Activated CD4-positive, alpha-beta memory T cell treated with anti-CD3 and anti-CD28 coated beads for 36 hours (primary cell): Measurements from ENCODE around the gene CLTB. TPM values are rescaled to one million over a fixed set of nuclear protein-coding genes. Genes with fewer than 3 reads are reported as not detected.

Experiments
- CTCF ChIA-PET: fragments of 350-600 bp; sonication (Branson Sonifier 250); formaldehyde crosslinking; loops from one replicate; lab custom pipeline; 2021; ENCODE audit warnings: antibody characterized with exemption, inconsistent platforms; lab: Charles Lee
- POLR2A ChIA-PET: fragments of 350-600 bp; sonication (Branson Sonifier 250); formaldehyde crosslinking; loops from one replicate; lab custom pipeline; 2021; ENCODE audit warnings: antibody characterized with exemption; lab: Charles Lee
- DNase-seq: peaks from one replicate; pipeline ENCODE4 v3.0.0-alpha.2; 2020
- H3K27ac Mint-ChIP-seq: one replicate; pipeline ENCODE4 v1.8.0; 2021; ENCODE audit warnings: mixed read lengths
- H3K27me3 Mint-ChIP-seq: one replicate; pipeline ENCODE4 v1.8.0; 2021; ENCODE audit warnings: mixed read lengths
- H3K36me3 Mint-ChIP-seq: one replicate; pipeline ENCODE4 v1.8.0; 2021; ENCODE audit warnings: mixed read lengths
- H3K4me1 Mint-ChIP-seq: one replicate; pipeline ENCODE4 v1.8.0; 2021; ENCODE audit warnings: low read depth, mixed read lengths
- H3K4me3 Mint-ChIP-seq: one replicate; pipeline ENCODE4 v1.8.0; 2021; ENCODE audit warnings: mild to moderate bottlenecking, mixed read lengths
- H3K9me3 Mint-ChIP-seq: one replicate; pipeline ENCODE4 v1.8.0; 2021; ENCODE audit warnings: mixed read lengths
- intact Hi-C: fragments of 100-400 bp; cut with micrococcal nuclease; formaldehyde crosslinking; loops from one replicate; pipeline ENCODE4 v1.15.1; 2023
- total RNA-seq, 2 experiments: library from RNA; stranded (reverse); gene quantifications; one replicate each; pipeline ENCODE4 v1.2.3, GENCODE V29; 2021

CLTB gene
- total RNA-seq, 2 experiments from 2014 or later, result 51.5 to 57.0 TPM

- Mint-ChIP-seq H3K36me3 (peaks cover 2% of the 10 kb centered on the region), H3K9me3 (peaks cover 8% of the 10 kb centered on the region), H3K27me3 (peaks cover 5% of the 10 kb centered on the region), H3K27ac (no peak overlapping the region), H3K4me1 (no peaks in the 10 kb centered on the region), H3K4me3 (no peak overlapping the region)
- CTCF ChIA-PET, result interaction anchor here (1.3 kb wide), 1 partner anchor 9 kb away, joined by 3 read pairs; no protein-coding TSS in a partner anchor
- POLR2A ChIA-PET, result no interaction called here
- intact Hi-C loops, result no loop called here
- no peak for DNase-seq
Measured at GRCh38 chr5:176425791-176426190, 9.5 kb upstream of the CLTB start.

GRCh38 chr5:176425138-176425537 lies 8.8 kb upstream of the CLTB start:
- no peak for DNase-seq
- no peak overlapping the region for H3K4me3 Mint-ChIP-seq
- peaks cover 8% of the 10 kb centered on the region for H3K9me3 Mint-ChIP-seq
- intact Hi-C loops, result no loop called here
- peaks cover 5% of the 10 kb centered on the region for H3K27me3 Mint-ChIP-seq
- POLR2A ChIA-PET, result no interaction called here
- H3K36me3 Mint-ChIP-seq, result peaks cover 2% of the 10 kb centered on the region
- CTCF ChIA-PET, result no interaction called here
- H3K4me1 Mint-ChIP-seq, result no peaks in the 10 kb centered on the region
- no peak overlapping the region for H3K27ac Mint-ChIP-seq

GRCh38 chr5:176424181-176424580 lies 7.8 kb upstream of the CLTB start:
- Mint-ChIP-seq H3K27me3 (peaks cover 5% of the 10 kb centered on the region), H3K4me3 (no peak overlapping the region), H3K36me3 (peaks cover 2% of the 10 kb centered on the region), H3K4me1 (no peaks in the 10 kb centered on the region), H3K27ac (no peak overlapping the region), H3K9me3 (peaks cover 8% of the 10 kb centered on the region)
- intact Hi-C loops, result no loop called here
- CTCF ChIA-PET, result no interaction called here
- POLR2A ChIA-PET, result no interaction called here
- DNase-seq, result no peak

- H3K4me3 Mint-ChIP-seq, result no peak overlapping the region
- peaks cover 7% of the 10 kb centered on the region for H3K4me1 Mint-ChIP-seq
- DNase-seq, result no peak
- H3K36me3 Mint-ChIP-seq, result peaks cover 2% of the 10 kb centered on the region
- POLR2A ChIA-PET, result no interaction called here
- CTCF ChIA-PET, result no interaction called here
- peaks cover 8% of the 10 kb centered on the region for H3K9me3 Mint-ChIP-seq
- H3K27me3 Mint-ChIP-seq, result peaks cover 5% of the 10 kb centered on the region
- H3K27ac Mint-ChIP-seq, result no peak overlapping the region
- intact Hi-C loops, result no loop called here
Measured at GRCh38 chr5:176420972-176421544, 4.7 kb upstream of the CLTB start.

- DNase-seq, result no peak
- peaks cover 3% of the 10 kb centered on the region for H3K9me3 Mint-ChIP-seq
- no peak overlapping the region for H3K27ac Mint-ChIP-seq
- no peaks in the 10 kb centered on the region for H3K36me3 Mint-ChIP-seq
- intact Hi-C loops, result no loop called here
- no peak overlapping the region for H3K4me3 Mint-ChIP-seq
- H3K27me3 Mint-ChIP-seq, result peaks cover 4% of the 10 kb centered on the region
- peaks cover 13% of the 10 kb centered on the region for H3K4me1 Mint-ChIP-seq
- POLR2A ChIA-PET, result no interaction called here
- CTCF ChIA-PET, result no interaction called here
Measured at GRCh38 chr5:176420086-176420485, 3.7 kb upstream of the CLTB start.

- no peak overlapping the region for H3K4me3 Mint-ChIP-seq
- peaks cover 3% of the 10 kb centered on the region for H3K9me3 Mint-ChIP-seq
- POLR2A ChIA-PET, result no interaction called here
- H3K36me3 Mint-ChIP-seq, result no peaks in the 10 kb centered on the region
- peaks cover 29% of the 10 kb centered on the region for H3K4me1 Mint-ChIP-seq
- CTCF ChIA-PET, result interaction anchor here (1.0 to 4.2 kb wide), 6 partner anchors 20 to 243 kb away, joined by 3 to 49 read pairs (median 4); partner anchors contain the start of genes FAF2 and RNF44
- no peak for DNase-seq
- intact Hi-C loops, result loop anchor here (5.0 kb wide), 2 partner anchors 154 to 179 kb away; no protein-coding TSS in a partner anchor
- H3K27ac Mint-ChIP-seq, result no peak overlapping the region
- peaks cover 2% of the 10 kb centered on the region for H3K27me3 Mint-ChIP-seq
Measured at GRCh38 chr5:176418251-176418650, 1.9 kb upstream of the CLTB start.

- no peaks in the 10 kb centered on the region for H3K36me3 Mint-ChIP-seq
- ChIA-PET POLR2A (interaction anchor here (0.9 to 1.7 kb wide), 4 partner anchors 29 to 120 kb away, joined by 3 to 8 read pairs (median 4); partner anchors contain the start of genes FAF2, KIAA1191, NOP16 and RNF44), CTCF (interaction anchor here (0.6 to 4.2 kb wide), 28 partner anchors 10 to 687 kb away, joined by 3 to 49 read pairs (median 4); partner anchors contain the start of genes FAF2, GPRIN1, KIAA1191 and RNF44)
- peaks cover 3% of the 10 kb centered on the region for H3K9me3 Mint-ChIP-seq
- no peak for DNase-seq
- H3K4me1 Mint-ChIP-seq, result peaks cover 34% of the 10 kb centered on the region
- H3K27me3 Mint-ChIP-seq, result no peaks in the 10 kb centered on the region
- intact Hi-C loops, result loop anchor here (1.0 to 5.0 kb wide), 5 partner anchors 28 to 180 kb away; partner anchors contain the start of genes FAF2 and RNF44
- no peak overlapping the region for H3K27ac Mint-ChIP-seq
- peak overlapping the region; percentile 55 for H3K4me3 Mint-ChIP-seq
Measured at GRCh38 chr5:176416965-176417364, 626 bp upstream of the CLTB start.

GRCh38 chr5:176415240-176415951 lies 943 bp downstream of the CLTB start:
- ChIA-PET CTCF (interaction anchor here (1.0 to 4.2 kb wide), 9 partner anchors 9 to 245 kb away, joined by 4 to 49 read pairs (median 9); partner anchors contain the start of genes FAF2, GPRIN1 and RNF44), POLR2A (interaction anchor here (0.8 to 1.7 kb wide), 5 partner anchors 32 to 128 kb away, joined by 3 to 8 read pairs (median 6); partner anchors contain the start of genes FAF2, KIAA1191 and RNF44)
- Mint-ChIP-seq H3K9me3 (no peaks in the 10 kb centered on the region), H3K27ac (peak overlapping the region; percentile 65), H3K27me3 (no peaks in the 10 kb centered on the region), H3K4me1 (peaks cover 39% of the 10 kb centered on the region), H3K4me3 (peak overlapping the region; percentile 77), H3K36me3 (no peaks in the 10 kb centered on the region)
- intact Hi-C loops, result loop anchor here (5.0 kb wide), 2 partner anchors 157 to 182 kb away; no protein-coding TSS in a partner anchor
- no peak for DNase-seq

- H3K27me3 Mint-ChIP-seq, result no peaks in the 10 kb centered on the region
- peak overlapping the region; percentile 77 for H3K4me3 Mint-ChIP-seq
- H3K27ac Mint-ChIP-seq, result peak overlapping the region; percentile 18
- no peak for DNase-seq
- ChIA-PET POLR2A (no interaction called here), CTCF (interaction anchor here (2.3 to 3.3 kb wide), 3 partner anchors 121 to 182 kb away, joined by 12 to 26 read pairs (median 15); partner anchors contain the start of gene RNF44)
- no peaks in the 10 kb centered on the region for H3K9me3 Mint-ChIP-seq
- H3K36me3 Mint-ChIP-seq, result peaks cover 4% of the 10 kb centered on the region
- intact Hi-C loops, result loop anchor here (5.0 kb wide), 2 partner anchors 158 to 183 kb away; no protein-coding TSS in a partner anchor
- peaks cover 39% of the 10 kb centered on the region for H3K4me1 Mint-ChIP-seq
Measured at GRCh38 chr5:176414704-176415103, 1.6 kb downstream of the CLTB start.

- CTCF ChIA-PET, result interaction anchor here (1.1 kb wide), 1 partner anchor 684 kb away, joined by 3 read pairs; no protein-coding TSS in a partner anchor
- Mint-ChIP-seq H3K27me3 (no peaks in the 10 kb centered on the region), H3K4me3 (no peak overlapping the region), H3K9me3 (no peaks in the 10 kb centered on the region), H3K27ac (no peak overlapping the region), H3K4me1 (peaks cover 39% of the 10 kb centered on the region), H3K36me3 (peaks cover 6% of the 10 kb centered on the region)
- no peak for DNase-seq
- POLR2A ChIA-PET, result no interaction called here
- intact Hi-C loops, result no loop called here
Measured at GRCh38 chr5:176413709-176414191, 2.6 kb downstream of the CLTB start.

- CTCF ChIA-PET, result interaction anchor here (1.1 kb wide), 1 partner anchor 684 kb away, joined by 3 read pairs; no protein-coding TSS in a partner anchor
- POLR2A ChIA-PET, result no interaction called here
- Mint-ChIP-seq H3K9me3 (no peaks in the 10 kb centered on the region), H3K27me3 (no peaks in the 10 kb centered on the region), H3K4me1 (peaks cover 39% of the 10 kb centered on the region), H3K4me3 (no peak overlapping the region), H3K36me3 (peaks cover 6% of the 10 kb centered on the region), H3K27ac (no peak overlapping the region)
- intact Hi-C loops, result no loop called here
- no peak for DNase-seq
Measured at GRCh38 chr5:176413255-176413565, 3.1 kb downstream of the CLTB start.
